Measurements from ENCODE around the gene KCNV2.

Gene KCNV2

GRCh38 chr9:2761424-2761823 is 44.1 kb downstream of the KCNV2 start:
- no peak for DNase-seq

DNA sequence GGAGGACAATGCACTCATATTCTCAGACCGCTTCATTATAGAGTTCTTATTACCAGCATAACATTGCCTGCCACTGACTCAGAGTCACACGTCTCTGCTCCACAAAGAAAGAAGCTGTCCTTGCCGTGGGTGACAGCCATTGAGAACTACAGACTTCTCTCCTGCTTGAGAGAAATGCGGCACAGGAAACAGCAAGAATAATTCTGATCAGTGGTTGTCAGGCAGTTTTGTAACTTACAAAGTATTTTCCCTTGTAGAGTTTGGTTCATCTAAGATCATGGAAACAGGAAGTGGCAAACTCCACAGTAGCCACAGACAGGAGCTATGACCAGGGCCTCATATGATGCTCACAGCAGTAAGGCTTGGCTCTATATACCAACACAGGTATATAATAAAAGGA is 47.0 kb downstream of the KCNV2 start:
- DNase-seq = no peak

DNA sequence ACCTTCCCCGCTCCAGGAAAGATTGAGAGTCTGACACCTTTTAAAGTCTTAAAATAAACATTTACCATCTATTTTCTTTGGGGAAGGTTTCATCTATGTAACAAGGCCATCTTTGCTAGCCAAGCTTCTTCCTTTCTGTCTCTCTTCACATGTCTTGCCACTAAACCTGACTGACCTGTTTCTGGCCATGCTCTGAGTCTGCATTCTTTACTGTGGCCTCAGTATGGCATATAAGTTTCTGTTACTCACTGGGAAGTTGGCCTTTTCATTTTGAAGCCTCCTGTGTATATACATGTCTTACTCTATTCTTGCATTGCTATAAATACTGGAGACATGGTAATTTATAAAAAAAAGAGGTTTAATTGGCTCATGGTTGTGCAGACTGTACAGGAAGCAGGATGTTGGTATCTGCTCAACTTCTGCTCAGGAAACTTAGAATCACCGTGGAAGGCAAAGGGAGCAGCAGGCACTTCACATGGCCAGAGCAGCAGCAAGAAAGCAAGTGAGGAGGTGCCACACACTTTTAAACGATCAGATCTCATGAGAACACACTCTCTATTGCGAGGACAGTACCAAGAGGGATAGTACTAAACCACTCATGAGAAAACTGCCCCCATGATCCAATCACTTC is 48.1 kb downstream of the KCNV2 start:
- no peak for DNase-seq

- no peak for DNase-seq
These were observed 50.7 kb downstream of the KCNV2 start for GRCh38 chr9:2767800-2768677.

DNA sequence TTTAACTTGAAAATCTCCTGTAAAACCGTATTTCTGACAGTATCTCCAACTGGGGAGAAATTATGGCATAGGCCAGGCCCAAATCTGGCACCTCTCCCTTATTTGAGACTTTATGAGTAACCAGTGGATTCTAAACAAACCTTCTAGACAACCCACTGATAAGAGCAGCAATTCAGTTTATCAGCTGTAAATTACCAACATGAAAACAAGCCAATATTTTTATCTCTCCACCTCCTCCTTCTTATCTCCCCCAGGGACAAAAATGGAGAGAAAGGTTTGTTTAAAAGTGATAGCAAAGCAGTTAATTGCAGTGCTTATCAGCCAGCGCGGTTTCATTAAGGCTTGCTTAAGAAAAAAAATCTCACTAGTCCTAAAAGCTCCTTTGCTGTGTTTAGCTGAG is 53.8 kb downstream of the KCNV2 start:
- no peak for DNase-seq

DNA sequence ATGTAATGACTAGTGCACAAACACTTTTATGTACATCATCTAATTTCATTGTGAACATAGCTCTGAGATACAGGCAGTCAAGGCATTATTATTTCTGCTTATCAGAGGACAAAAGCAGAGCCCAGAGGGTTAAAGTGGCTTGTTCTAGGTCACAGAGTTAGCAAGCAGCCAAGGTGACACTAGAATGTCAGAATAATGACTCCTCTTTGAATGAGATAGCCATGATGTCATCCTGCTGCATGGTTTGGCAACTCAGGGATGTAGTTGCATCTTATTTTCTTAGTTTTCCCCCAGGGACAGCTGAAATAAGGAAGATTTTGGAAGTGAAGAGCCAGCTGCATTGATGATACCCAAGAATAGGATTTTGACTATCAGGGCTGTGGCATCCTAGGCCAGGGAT is 54.4 kb downstream of the KCNV2 start:
- DNase-seq = no peak

DNA sequence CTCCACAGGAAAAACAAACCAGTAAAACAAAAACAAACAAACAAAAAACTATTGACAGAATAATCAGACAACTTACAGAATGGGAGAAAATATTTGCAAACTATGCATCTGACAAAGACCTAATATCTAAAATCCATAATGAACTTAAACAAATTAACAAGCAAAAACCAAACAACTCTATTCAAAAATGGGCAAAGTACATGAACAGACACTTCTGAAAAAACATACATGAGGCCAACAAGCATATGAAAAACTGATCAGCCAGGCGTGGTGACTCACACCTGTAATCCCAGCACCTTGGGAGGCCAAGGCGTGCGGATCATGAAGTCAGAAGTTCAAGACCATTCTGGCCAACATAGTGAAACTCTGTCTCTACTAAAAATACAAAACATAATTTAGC is 60.1 kb downstream of the KCNV2 start:
- DNase-seq = no peak

DNA sequence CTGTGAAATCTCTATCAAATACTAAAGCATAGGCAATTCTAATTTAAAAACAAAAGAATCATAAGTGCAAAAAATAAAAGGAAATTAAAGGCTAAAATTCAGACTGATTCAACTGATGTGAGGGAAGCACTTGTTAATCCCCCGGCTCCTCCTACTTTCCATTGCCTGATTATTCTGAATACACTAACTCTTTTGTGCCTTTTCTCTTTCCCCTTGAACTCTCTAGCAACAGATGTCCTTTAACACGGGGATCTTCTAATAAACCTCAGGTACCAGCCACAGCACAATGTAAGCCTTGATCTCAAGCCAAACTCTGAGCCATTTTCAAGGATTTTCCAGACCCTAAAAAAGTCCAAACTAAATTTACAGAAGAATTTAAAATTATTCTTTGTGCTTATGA is 61.5 kb downstream of the KCNV2 start:
- no peak for DNase-seq
